Ishikawa (cell line): ENCODE data around the gene FRS2.

ENCODE experiments used
- CEBPB ChIP-seq: IDR thresholded peaks from 2 replicates; pipeline ENCODE4 v1.6.1; 2012
- CREB1 ChIP-seq: IDR thresholded peaks from 2 replicates; pipeline ENCODE4 v1.6.1; 2012; ENCODE audit warnings: low read depth
- EGR1 ChIP-seq: IDR thresholded peaks from 2 replicates; pipeline ENCODE4 v1.6.1; 2012
- EP300 ChIP-seq: IDR thresholded peaks from 2 replicates; pipeline ENCODE4 v1.6.1; 2012; ENCODE audit warnings: borderline replicate concordance
- FOXM1 ChIP-seq: IDR thresholded peaks from 2 replicates; pipeline ENCODE4 v1.6.1; 2012; ENCODE audit warnings: low read depth, borderline replicate concordance
- NFIC ChIP-seq: IDR thresholded peaks from 2 replicates; pipeline ENCODE4 v1.6.1; 2012
- RAD21 ChIP-seq: IDR thresholded peaks from 2 replicates; pipeline ENCODE4 v1.6.1; 2012; ENCODE audit warnings: low read depth
- REST ChIP-seq: IDR thresholded peaks from 2 replicates; pipeline ENCODE4 v1.6.1; 2012; ENCODE audit warnings: low read depth, mild to moderate bottlenecking
- TAF1 ChIP-seq: IDR thresholded peaks from 2 replicates; pipeline ENCODE4 v1.6.1; 2012; ENCODE audit warnings: low read depth, mild to moderate bottlenecking
- TCF12 ChIP-seq: IDR thresholded peaks from 2 replicates; pipeline ENCODE4 v1.6.1; 2012; ENCODE audit warnings: low read depth
- TEAD4 ChIP-seq: IDR thresholded peaks from 2 replicates; pipeline ENCODE4 v1.6.1; 2012
- USF1 ChIP-seq: IDR thresholded peaks from 2 replicates; pipeline ENCODE4 v1.6.1; 2012
- YY1 ChIP-seq: IDR thresholded peaks from 2 replicates; pipeline ENCODE4 v1.6.1; 2012; ENCODE audit warnings: low read depth
- ZBTB7A ChIP-seq: IDR thresholded peaks from 2 replicates; pipeline ENCODE4 v1.6.1; 2012; ENCODE audit warnings: low read depth
- TF ChIP-seq, protein P1 (sequence below): IDR thresholded peaks from 2 replicates; pipeline ENCODE4 v1.6.1; 2012

Gene FRS2

GRCh38 chr12:69516950-69517349, 46.8 kb downstream of the FRS2 start:
- no peak for TF ChIP-seq TAF1
- no peak for TF ChIP-seq USF1
- TF ChIP-seq CREB1 = no peak
- no peak for TF ChIP-seq REST
- TF ChIP-seq EP300 = no peak
- TF ChIP-seq EGR1 = no peak
- TF ChIP-seq YY1 = no peak
- TF ChIP-seq FOXM1 = no peak
- no peak for TF ChIP-seq ZBTB7A
- TF ChIP-seq TEAD4 = no peak
- TF ChIP-seq CEBPB = no peak
- no peak for TF ChIP-seq TCF12
- TF ChIP-seq, protein P1, sequence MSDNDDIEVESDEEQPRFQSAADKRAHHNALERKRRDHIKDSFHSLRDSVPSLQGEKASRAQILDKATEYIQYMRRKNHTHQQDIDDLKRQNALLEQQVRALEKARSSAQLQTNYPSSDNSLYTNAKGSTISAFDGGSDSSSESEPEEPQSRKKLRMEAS = no peak

DNA sequence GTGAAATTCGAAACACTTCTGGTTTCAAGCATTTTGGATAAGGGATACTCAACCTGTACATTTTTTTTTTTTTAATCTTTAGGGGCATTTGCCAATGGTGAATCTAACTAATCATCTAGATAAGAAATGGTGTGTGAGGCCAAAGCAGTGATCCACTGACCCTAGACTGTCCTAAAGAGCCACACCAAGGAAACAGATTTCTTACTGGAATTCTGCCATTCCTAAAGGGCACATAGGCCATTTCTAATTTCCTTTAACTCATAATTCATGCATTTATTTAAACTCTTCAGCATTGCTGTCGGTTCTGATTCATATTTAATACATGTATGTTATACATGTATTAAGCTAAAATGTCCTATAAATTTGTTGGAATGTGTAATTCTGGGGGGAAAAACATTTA, 47.2 kb downstream of the FRS2 start:
- TF ChIP-seq EP300 (no peak), EGR1 (no peak), NFIC (no peak), TCF12 (no peak), RAD21 (no peak), REST (no peak), CREB1 (no peak), TAF1 (no peak), USF1 (no peak), ZBTB7A (no peak), TEAD4 (no peak), FOXM1 (no peak), YY1 (no peak), CEBPB (no peak)
- TF ChIP-seq, protein P1 = no peak

DNA sequence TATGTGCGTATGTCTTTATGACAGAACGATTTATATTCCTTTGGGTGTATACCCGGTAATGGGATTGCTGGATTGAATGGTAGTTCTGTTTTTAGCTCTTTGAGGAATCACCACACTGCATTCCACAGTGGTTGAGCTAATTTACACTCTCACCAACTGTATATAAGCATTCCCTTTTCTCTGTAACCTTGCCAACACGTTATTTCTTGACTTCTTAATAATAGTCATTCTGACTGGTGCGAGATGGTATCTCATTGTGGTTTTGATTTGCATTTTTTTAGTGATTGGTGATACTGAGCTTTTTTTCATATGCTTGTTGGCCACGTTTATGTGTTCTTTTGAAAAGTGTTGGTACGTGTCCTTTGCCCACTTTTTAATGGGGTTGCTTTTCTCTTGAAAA, 49.7 kb downstream of the FRS2 start:
- no peak for TF ChIP-seq ZBTB7A
- TF ChIP-seq FOXM1 = no peak
- no peak for TF ChIP-seq CEBPB
- no peak for TF ChIP-seq NFIC
- no peak for TF ChIP-seq EP300
- no peak for TF ChIP-seq RAD21
- TF ChIP-seq, protein P1 = no peak
- no peak for TF ChIP-seq YY1

- no peak for TF ChIP-seq ZBTB7A
- no peak for TF ChIP-seq EGR1
- TF ChIP-seq, protein P1 = no peak
- no peak for TF ChIP-seq YY1
- no peak for TF ChIP-seq TAF1
- no peak for TF ChIP-seq REST
- TF ChIP-seq CEBPB = no peak
- no peak for TF ChIP-seq CREB1
- TF ChIP-seq USF1 = no peak
- no peak for TF ChIP-seq TCF12
- no peak for TF ChIP-seq RAD21
- no peak for TF ChIP-seq NFIC
- TF ChIP-seq EP300 = no peak
- TF ChIP-seq FOXM1 = no peak
- no peak for TF ChIP-seq TEAD4
Observed at GRCh38 chr12:69523433-69524330, 53.5 kb downstream of the FRS2 start.
